ENCODE measurements around the gene KAZN.
"Not testable (repeated sequence)": the region's sequence is repeated elsewhere in the genome, so short reads cannot be mapped to it uniquely, and the experiment has no call there.

KAZN gene

GRCh38 chr1:14571810-14572767, 26.4 kb upstream of the KAZN start:
- no peak overlapping the region for H3K4me3 ChIP-seq (ENCODE audit: low read depth, low read length)
- peak; percentile 3 for DNase-seq (ENCODE audit: low read depth)
- TF ChIP-seq CTCF (conservative IDR thresholded peaks at IDR 0.05; ENCODE audit: low read depth, low read length) = peak; percentile 32

- no peak for DNase-seq (ENCODE audit: low read depth)
- H3K4me3 ChIP-seq (ENCODE audit: low read depth, low read length) = no peak overlapping the region
- TF ChIP-seq CTCF (conservative IDR thresholded peaks at IDR 0.05; ENCODE audit: low read depth, low read length) = no peak
Observed at GRCh38 chr1:14572861-14573260, 25.6 kb upstream of the KAZN start.

- no peak for DNase-seq (ENCODE audit: low read depth)
- TF ChIP-seq CTCF (conservative IDR thresholded peaks at IDR 0.05; ENCODE audit: low read depth, low read length) = no peak
- no peak overlapping the region for H3K4me3 ChIP-seq (ENCODE audit: low read depth, low read length)
Observed at GRCh38 chr1:14576155-14576554, 22.3 kb upstream of the KAZN start.

- no peak for DNase-seq (ENCODE audit: low read depth)
- H3K4me3 ChIP-seq (ENCODE audit: low read depth, low read length) = no peak overlapping the region
- no peak for TF ChIP-seq CTCF (conservative IDR thresholded peaks at IDR 0.05; ENCODE audit: low read depth, low read length)
Observed at GRCh38 chr1:14577261-14577660, 21.2 kb upstream of the KAZN start.

- TF ChIP-seq CTCF (conservative IDR thresholded peaks at IDR 0.05; ENCODE audit: low read depth, low read length) = no peak
- no peak overlapping the region for H3K4me3 ChIP-seq (ENCODE audit: low read depth, low read length)
- DNase-seq (ENCODE audit: low read depth) = no peak
Observed at GRCh38 chr1:14578156-14578555, 20.3 kb upstream of the KAZN start.

GRCh38 chr1:14580295-14580694, 18.2 kb upstream of the KAZN start:
- H3K4me3 ChIP-seq (ENCODE audit: low read depth, low read length); DNase-seq (ENCODE audit: low read depth): not testable (repeated sequence)

GRCh38 chr1:14580986-14581385, 17.5 kb upstream of the KAZN start:
- no peak for TF ChIP-seq CTCF (conservative IDR thresholded peaks at IDR 0.05; ENCODE audit: low read depth, low read length)
- DNase-seq (ENCODE audit: low read depth) = no peak
- H3K4me3 ChIP-seq (ENCODE audit: low read depth, low read length) = no peak overlapping the region

All from choroid plexus epithelial cell (primary cell).